ENCODE measurements around the gene TRIM5.

DNA sequence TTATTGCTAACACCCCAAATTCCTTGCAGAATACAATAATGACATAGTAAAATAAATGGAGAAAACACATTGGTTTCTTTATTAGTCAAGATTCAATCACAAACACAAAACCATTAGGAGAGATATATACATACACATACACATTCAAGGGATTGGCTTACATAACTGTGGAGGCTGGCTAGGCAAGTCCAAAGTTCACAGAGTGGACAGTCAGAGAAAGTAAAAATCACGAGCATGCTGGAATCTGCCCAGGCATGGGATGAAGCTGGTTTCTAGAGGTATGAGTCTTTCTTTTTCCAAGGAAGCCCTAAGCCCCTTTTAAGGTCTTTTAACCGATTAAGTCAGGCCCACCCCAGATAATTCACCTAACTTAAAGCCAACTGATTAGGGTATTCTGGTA is 37.7 kb upstream of the TRIM5 start:
- TF ChIP-seq, protein P1, sequence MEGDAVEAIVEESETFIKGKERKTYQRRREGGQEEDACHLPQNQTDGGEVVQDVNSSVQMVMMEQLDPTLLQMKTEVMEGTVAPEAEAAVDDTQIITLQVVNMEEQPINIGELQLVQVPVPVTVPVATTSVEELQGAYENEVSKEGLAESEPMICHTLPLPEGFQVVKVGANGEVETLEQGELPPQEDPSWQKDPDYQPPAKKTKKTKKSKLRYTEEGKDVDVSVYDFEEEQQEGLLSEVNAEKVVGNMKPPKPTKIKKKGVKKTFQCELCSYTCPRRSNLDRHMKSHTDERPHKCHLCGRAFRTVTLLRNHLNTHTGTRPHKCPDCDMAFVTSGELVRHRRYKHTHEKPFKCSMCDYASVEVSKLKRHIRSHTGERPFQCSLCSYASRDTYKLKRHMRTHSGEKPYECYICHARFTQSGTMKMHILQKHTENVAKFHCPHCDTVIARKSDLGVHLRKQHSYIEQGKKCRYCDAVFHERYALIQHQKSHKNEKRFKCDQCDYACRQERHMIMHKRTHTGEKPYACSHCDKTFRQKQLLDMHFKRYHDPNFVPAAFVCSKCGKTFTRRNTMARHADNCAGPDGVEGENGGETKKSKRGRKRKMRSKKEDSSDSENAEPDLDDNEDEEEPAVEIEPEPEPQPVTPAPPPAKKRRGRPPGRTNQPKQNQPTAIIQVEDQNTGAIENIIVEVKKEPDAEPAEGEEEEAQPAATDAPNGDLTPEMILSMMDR (IDR thresholded peaks at IDR 0.05) = no peak
- TF ChIP-seq ZFX (IDR thresholded peaks at IDR 0.05; ENCODE audit: borderline replicate concordance) = no peak

Measured in 22Rv1 (cell line).